ENCODE data around the gene STAT3.
"Not testable (repeated sequence)": the region's sequence is repeated elsewhere in the genome, so short reads cannot be mapped to it uniquely, and the experiment has no call there.

Gene STAT3

DNA sequence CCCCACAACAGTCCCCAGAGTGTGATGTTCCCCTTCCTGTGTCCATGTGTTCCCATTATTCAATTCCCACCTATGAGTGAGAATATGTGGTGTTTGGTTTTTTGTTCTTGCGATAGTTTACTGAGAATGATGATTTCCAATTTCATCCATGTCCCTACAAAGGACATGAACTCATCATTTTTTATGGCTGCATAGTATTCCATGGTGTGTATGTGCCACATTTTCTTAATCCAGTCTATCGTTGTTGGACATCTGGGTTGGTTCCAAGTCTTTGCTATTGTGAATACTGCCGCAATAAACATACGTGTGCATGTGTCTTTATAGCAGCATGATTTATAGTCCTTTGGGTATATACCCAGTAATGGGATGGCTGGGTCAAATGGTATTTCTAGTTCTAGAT lies 123.9 kb downstream of the STAT3 start:
- not testable (repeated sequence) for H3K9ac ChIP-seq (ENCODE audit: low read length); H3K27ac ChIP-seq (ENCODE audit: low read length); H3K36me3 ChIP-seq (ENCODE audit: control insufficient read depth, low read depth, low read length); H3K27me3 ChIP-seq (ENCODE audit: control insufficient read depth, insufficient read depth, low read length); H3K9me3 ChIP-seq (ENCODE audit: control insufficient read depth, low read depth, low read length); H3K4me3 ChIP-seq (ENCODE audit: low read length); H3K4me1 ChIP-seq (ENCODE audit: control insufficient read depth, low read depth, low read length)

All from iPS-18a (cell line).